H9 (cell line): ENCODE measurements around the gene KRT15. TPM values are rescaled to one million over a fixed set of nuclear protein-coding genes. Genes with fewer than 3 reads are reported as not detected.

ENCODE experiments used
- DNase-seq: peaks from one replicate; pipeline ENCODE4 v3.0.0-alpha.2; 2017
- H2AFZ ChIP-seq: one replicate; pipeline ENCODE4 v1.6.1; 2013; ENCODE audit warnings: mild to moderate bottlenecking, low read length, control low read depth, moderate library complexity
- H2AK5ac ChIP-seq: 2 replicates; pipeline ENCODE4 v1.6.1; 2013; ENCODE audit warnings: low read length, control low read depth, mixed read lengths; ENCODE audit not compliant: insufficient read length
- H2BK120ac ChIP-seq: one replicate; pipeline ENCODE4 v1.6.1; 2013; ENCODE audit warnings: low read depth, mild to moderate bottlenecking, low read length, control low read depth, inconsistent platforms; ENCODE audit not compliant: poor library complexity, severe bottlenecking
- H2BK12ac ChIP-seq: 2 replicates; pipeline ENCODE4 v1.6.1; 2013; ENCODE audit warnings: low read length, control low read depth, mixed read lengths, low read depth; ENCODE audit not compliant: insufficient read length
- H2BK15ac ChIP-seq: 2 replicates; pipeline ENCODE4 v1.6.1; 2013; ENCODE audit warnings: low read depth, low read length, control low read depth
- H2BK20ac ChIP-seq: one replicate; pipeline ENCODE4 v1.6.1; 2013; ENCODE audit warnings: low read depth, mild to moderate bottlenecking, low read length, control low read depth, inconsistent platforms; ENCODE audit not compliant: poor library complexity, severe bottlenecking
- H2BK5ac ChIP-seq: 2 replicates; pipeline ENCODE4 v1.6.1; 2013; ENCODE audit warnings: low read length, control low read depth, mixed read lengths; ENCODE audit not compliant: insufficient read length
- H3K14ac ChIP-seq: 2 replicates; pipeline ENCODE4 v1.6.1; 2013; ENCODE audit warnings: low read length, control low read depth; ENCODE audit not compliant: insufficient read depth
- H3K18ac ChIP-seq: 2 replicates; pipeline ENCODE4 v1.6.1; 2013; ENCODE audit warnings: low read depth, mild to moderate bottlenecking, mixed read lengths, low read length, control low read depth; ENCODE audit not compliant: insufficient read length
- H3K23ac ChIP-seq: 2 replicates; pipeline ENCODE4 v1.6.1; 2013; ENCODE audit warnings: low read length, control low read depth, mixed read lengths, low read depth; ENCODE audit not compliant: insufficient read length
- H3K23me2 ChIP-seq: 2 replicates; pipeline ENCODE4 v1.6.1; 2013; ENCODE audit warnings: low read depth, mild to moderate bottlenecking, mixed read lengths, low read length, control low read depth; ENCODE audit not compliant: insufficient read length, poor library complexity, severe bottlenecking
- H3K27ac ChIP-seq: 2 replicates; pipeline ENCODE4 v1.5.1; 2013; ENCODE audit warnings: low read length, control low read depth, mixed read lengths, low read depth; ENCODE audit not compliant: insufficient read length
- H3K27me3 ChIP-seq: 2 replicates; pipeline ENCODE4 v1.6.1; 2013; ENCODE audit warnings: low read length, control low read depth, inconsistent platforms; ENCODE audit not compliant: insufficient read depth
- H3K4ac ChIP-seq: 2 replicates; pipeline ENCODE4 v1.6.1; 2013; ENCODE audit warnings: low read depth, mild to moderate bottlenecking, control low read depth, inconsistent platforms, low read length, moderate library complexity
- H3K4me1 ChIP-seq: 2 replicates; pipeline ENCODE4 v1.6.1; 2013; ENCODE audit warnings: low read length, control low read depth, inconsistent platforms; ENCODE audit not compliant: insufficient read depth
- H3K4me2 ChIP-seq: 2 replicates; pipeline ENCODE4 v1.6.1; 2013; ENCODE audit warnings: low read length, control low read depth, mixed read lengths; ENCODE audit not compliant: insufficient read length, insufficient read depth
- H3K56ac ChIP-seq: 2 replicates; pipeline ENCODE4 v1.6.1; 2013; ENCODE audit warnings: low read depth, mild to moderate bottlenecking, mixed read lengths, low read length, control low read depth; ENCODE audit not compliant: insufficient read length
- H3K79me1 ChIP-seq: 2 replicates; pipeline ENCODE4 v1.6.1; 2013; ENCODE audit warnings: low read depth, mild to moderate bottlenecking, moderate library complexity, low read length, control low read depth, inconsistent platforms; ENCODE audit not compliant: insufficient read depth, poor library complexity, severe bottlenecking
- H3K79me2 ChIP-seq: 2 replicates; pipeline ENCODE4 v1.6.1; 2013; ENCODE audit warnings: low read length, control low read depth, inconsistent platforms; ENCODE audit not compliant: insufficient read depth
- H3K9ac ChIP-seq: 2 replicates; pipeline ENCODE4 v1.6.1; 2013; ENCODE audit warnings: low read length, control low read depth, mixed read lengths; ENCODE audit not compliant: insufficient read length; ENCODE audit errors: extremely low read depth
- H3K9me3 ChIP-seq: one replicate; pipeline ENCODE4 v1.6.1; 2013; ENCODE audit warnings: low read depth, low read length, inconsistent platforms; ENCODE audit not compliant: control insufficient read depth
- H3T11ph ChIP-seq: one replicate; pipeline ENCODE4 v1.6.1; 2013; ENCODE audit warnings: mild to moderate bottlenecking, low read length, control low read depth, inconsistent platforms
- H4K20me1 ChIP-seq: one replicate; pipeline ENCODE4 v1.6.1; 2013; ENCODE audit not compliant: control insufficient read depth, insufficient read length, insufficient read depth
- H4K5ac ChIP-seq: 2 replicates; pipeline ENCODE4 v1.6.1; 2013; ENCODE audit warnings: low read depth, mild to moderate bottlenecking, mixed read lengths, low read length, control low read depth; ENCODE audit not compliant: insufficient read length
- H4K8ac ChIP-seq: replicated peaks from 2 replicates; pipeline ENCODE4 v1.6.1; 2013; ENCODE audit warnings: low read length, control low read depth, mixed read lengths, low read depth; ENCODE audit not compliant: insufficient read length
- H4K91ac ChIP-seq: 2 replicates; pipeline ENCODE4 v1.6.1; 2013; ENCODE audit warnings: low read depth, mild to moderate bottlenecking, moderate library complexity, mixed read lengths, low read length, control low read depth; ENCODE audit not compliant: insufficient read length
- H3K27ac Mint-ChIP-seq, 3 experiments: 2 replicates in 2 of 3; 3 replicates in 1 of 3; pipeline ENCODE4 v1.8.0; 2020 to 2021; ENCODE audit warnings: mixed read lengths in 3 of 3, mild to moderate bottlenecking in 1 of 3, moderate library complexity in 1 of 3
- H3K27me3 Mint-ChIP-seq: 2 replicates; pipeline ENCODE4 v1.8.0; 2021; ENCODE audit warnings: low read depth, mild to moderate bottlenecking, moderate library complexity, mixed read lengths
- H3K36me3 Mint-ChIP-seq, 3 experiments: 2 replicates in 2 of 3; 3 replicates in 1 of 3; pipeline ENCODE4 v1.8.0; 2020 to 2021; ENCODE audit warnings: low read depth in 3 of 3, mixed read lengths in 3 of 3; ENCODE audit not compliant: insufficient read depth in 1 of 3
- H3K4me1 Mint-ChIP-seq, 2 experiments: 2 replicates each; pipeline ENCODE4 v1.8.0; 2020; ENCODE audit warnings: mixed read lengths in 2 of 2
- H3K4me3 Mint-ChIP-seq, 2 experiments: 2 replicates in 1 of 2; 3 replicates in 1 of 2; pipeline ENCODE4 v1.8.0; 2020 to 2021; ENCODE audit warnings: mild to moderate bottlenecking in 2 of 2, mixed read lengths in 2 of 2, moderate library complexity in 1 of 2
- H3K9me3 Mint-ChIP-seq, 2 experiments: 2 replicates in 1 of 2; 3 replicates in 1 of 2; pipeline ENCODE4 v1.8.0; 2020; ENCODE audit warnings: mild to moderate bottlenecking in 2 of 2, mixed read lengths in 2 of 2, moderate library complexity in 1 of 2
- CTCF ChIP-seq: fragments of 200-600 bp; sonication (generic); conservative IDR thresholded peaks from 3 replicates; pipeline ENCODE4 v1.8.0; 2021; ENCODE audit warnings: antibody characterized with exemption, mild to moderate bottlenecking
- WGBS: extraction: QIAGEN DNeasy Blood & Tissue Kit; methylation state at CpG from one replicate; pipeline ENCODE4 v1.1.7; 2013; ENCODE audit warnings: missing lambda C conversion rate, low lambda C conversion rate, mixed read lengths; ENCODE audit not compliant: insufficient read length; ENCODE audit errors: extremely low coverage; 5-methylcytosine and 5-hydroxymethylcytosine counted together
- microRNA-seq: library from miRNA; unstranded; fragments of <30 nt; microRNA quantifications from one replicate; pipeline ENCODE4, GENCODE V29; 2020; ENCODE audit warnings: borderline microRNAs expressed
- total RNA-seq: library from RNA; stranded (reverse); gene quantifications from 2 replicates; pipeline ENCODE4 v1.2.1, GENCODE V29; 2021

Gene KRT15
- total RNA-seq, 1 experiment from 2014 or later = 0.87 TPM

GRCh38 chr17:41463746-41464145, 54.9 kb downstream of the KRT15 start:
- no peak overlapping the region for H4K8ac ChIP-seq
- no peak overlapping the region for H3K14ac ChIP-seq
- Mint-ChIP-seq H3K27ac (no peak overlapping the region), H3K9me3 (peaks cover 0 to 3% of the 10 kb centered on the region in 2 experiments; a peak in 2 of 5 replicates), H3K4me1 (no peaks in the 10 kb centered on the region), H3K4me3 (no peak overlapping the region), H3K36me3 (no peaks in the 10 kb centered on the region), H3K27me3 (peaks cover 10% of the 10 kb centered on the region; the same call in 1 of the 2 replicates)
- no peaks in the 10 kb centered on the region for H3K27me3 ChIP-seq
- no peak overlapping the region for H2BK120ac ChIP-seq
- H2BK5ac ChIP-seq = no peak overlapping the region
- no peak overlapping the region for H3K4me2 ChIP-seq
- H3K23me2 ChIP-seq = no peaks in the 10 kb centered on the region
- no peaks in the 10 kb centered on the region for H4K20me1 ChIP-seq
- no peak overlapping the region for H4K5ac ChIP-seq
- H3K79me2 ChIP-seq = no peaks in the 10 kb centered on the region
- H3K23ac ChIP-seq = no peak overlapping the region
- H3T11ph ChIP-seq = no peak overlapping the region
- no peak overlapping the region for H3K18ac ChIP-seq
- no peak overlapping the region for H2BK15ac ChIP-seq
- H3K4me1 ChIP-seq = no peaks in the 10 kb centered on the region
- H3K4ac ChIP-seq = no peak overlapping the region
- no peak overlapping the region for H3K56ac ChIP-seq
- H2BK20ac ChIP-seq = no peak overlapping the region
- no peak overlapping the region for H2BK12ac ChIP-seq
- H3K27ac ChIP-seq = no peak overlapping the region
- no peaks in the 10 kb centered on the region for H3K9me3 ChIP-seq
- no peaks in the 10 kb centered on the region for H3K79me1 ChIP-seq
- no peak overlapping the region for H2AK5ac ChIP-seq
- no peak overlapping the region for H4K91ac ChIP-seq
- DNase-seq = no peak
- no peak overlapping the region for H3K9ac ChIP-seq
- TF ChIP-seq CTCF = no peak
- WGBS = no CpG with 5 or more reads among the region's 8 CpGs
- no peak overlapping the region for H2AFZ ChIP-seq

Small RNAs within 50 kb of the gene (microRNA-seq; reads per million reads assigned to microRNA genes)
- not detected for gene MIR6510

Other genes with a start within 250 kb of the KRT15 start
- gene KRTAP9-7, start 243.2 kb downstream of the KRT15 start, total RNA-seq = not detected in 2 replicates
- not detected in 2 replicates for gene KRTAP29-1, start 216.0 kb downstream of the KRT15 start, total RNA-seq
- not detected in 2 replicates for gene KRTAP16-1, start 209.6 kb downstream of the KRT15 start, total RNA-seq
- gene KRTAP17-1, start 203.2 kb downstream of the KRT15 start, total RNA-seq = not detected in 2 replicates
- gene KRT33A, start 168.1 kb downstream of the KRT15 start, total RNA-seq = not detected in 2 replicates
- gene KRT33B, start 149.1 kb downstream of the KRT15 start, total RNA-seq = not detected in 2 replicates
- gene KRT34, start 136.6 kb downstream of the KRT15 start, total RNA-seq = not detected in 2 replicates
- not detected in 2 replicates for gene KRT31, start 121.3 kb downstream of the KRT15 start, total RNA-seq
- not detected in 2 replicates for gene KRT37, start 94.3 kb downstream of the KRT15 start, total RNA-seq
- not detected in 2 replicates for gene KRT38, start 77.9 kb downstream of the KRT15 start, total RNA-seq
- not detected in 2 replicates for gene KRT32, start 51.5 kb downstream of the KRT15 start, total RNA-seq
- gene KRT35, start 37.7 kb downstream of the KRT15 start, total RNA-seq = not detected in 2 replicates
- gene KRT36, start 29.0 kb downstream of the KRT15 start, total RNA-seq = not detected in 2 replicates
- gene KRT13, start 13.3 kb downstream of the KRT15 start, total RNA-seq = not detected in 2 replicates
- gene KRT19, start 9.4 kb upstream of the KRT15 start, total RNA-seq = 134 and 143 TPM in 2 replicates
- gene KRT9, start 53.2 kb upstream of the KRT15 start, total RNA-seq = not detected in 2 replicates
- gene KRT14, start 68.0 kb upstream of the KRT15 start, total RNA-seq = not detected in 2 replicates
- not detected in 2 replicates for gene KRT16, start 93.9 kb upstream of the KRT15 start, total RNA-seq
- gene KRT17, start 105.7 kb upstream of the KRT15 start, total RNA-seq = 1.1 and 1.5 TPM in 2 replicates
- gene EIF1, start 170.0 kb upstream of the KRT15 start, total RNA-seq = 651 and 652 TPM in 2 replicates
- gene GAST, start 193.4 kb upstream of the KRT15 start, total RNA-seq = not detected in 2 replicates
- gene HAP1, start 215.8 kb upstream of the KRT15 start, total RNA-seq = 2.2 and 2.5 TPM in 2 replicates